HG03060 (cell line): Measurements from ENCODE around the gene SLC48A1.

Source experiments
- ATAC-seq: cut with Tn5 transposase; IDR thresholded peaks from one replicate; pipeline ENCODE4 v1.9.1; 2021; ENCODE audit warnings: low read depth, moderate number of reproducible peaks; ENCODE audit not compliant: unreplicated experiment

Gene SLC48A1

GRCh38 chr12:47775100-47775911 lies 2.3 kb downstream of the SLC48A1 start:
- no peak for ATAC-seq

GRCh38 chr12:47776471-47777143 lies 3.6 kb downstream of the SLC48A1 start:
- no peak for ATAC-seq

GRCh38 chr12:47777151-47777550 lies 4.1 kb downstream of the SLC48A1 start:
- ATAC-seq, result no peak

GRCh38 chr12:47777741-47778558 lies 4.9 kb downstream of the SLC48A1 start:
- ATAC-seq, result no peak

- no peak for ATAC-seq
These were observed 5.8 kb downstream of the SLC48A1 start for GRCh38 chr12:47778881-47779280.

GRCh38 chr12:47779301-47779942 lies 6.4 kb downstream of the SLC48A1 start:
- ATAC-seq, result peak; percentile 59

- ATAC-seq, result no peak
These were observed 7.0 kb downstream of the SLC48A1 start for GRCh38 chr12:47779943-47780504.

- no peak for ATAC-seq
These were observed 8.7 kb downstream of the SLC48A1 start for GRCh38 chr12:47781479-47782371.

- no peak for ATAC-seq
These were observed 9.3 kb downstream of the SLC48A1 start for GRCh38 chr12:47782372-47782770.

- ATAC-seq, result no peak
These were observed 10.2 kb downstream of the SLC48A1 start for GRCh38 chr12:47783024-47783755.

- no peak for ATAC-seq
These were observed 11.1 kb downstream of the SLC48A1 start for GRCh38 chr12:47783821-47784819.

- ATAC-seq, result no peak
These were observed 12.2 kb downstream of the SLC48A1 start for GRCh38 chr12:47785036-47785886.

- no peak for ATAC-seq
These were observed 13.0 kb downstream of the SLC48A1 start for GRCh38 chr12:47785887-47786661.

GRCh38 chr12:47786662-47787280 lies 13.7 kb downstream of the SLC48A1 start:
- no peak for ATAC-seq

- ATAC-seq, result no peak
These were observed 14.7 kb downstream of the SLC48A1 start for GRCh38 chr12:47787596-47788319.
